WTC11 (cell line): Measurements from ENCODE around the gene C4orf50.

ENCODE experiments used
- AFF4 ChIP-seq: sonication (generic); formaldehyde crosslinking; IDR thresholded peaks from 2 replicates; pipeline ENCODE4 v1.8.1; 2023; ENCODE audit warnings: mild to moderate bottlenecking, missing genetic modification reagents, borderline replicate concordance
- ATF1 ChIP-seq: sonication (generic); formaldehyde crosslinking; IDR thresholded peaks from 2 replicates; pipeline ENCODE4 v1.8.1; 2023; ENCODE audit warnings: mild to moderate bottlenecking, moderate library complexity, missing genetic modification reagents
- CREM ChIP-seq: sonication (generic); formaldehyde crosslinking; IDR thresholded peaks from 2 replicates; pipeline ENCODE4 v1.8.1; 2022; ENCODE audit warnings: mild to moderate bottlenecking, missing genetic modification reagents, moderate library complexity
- IRF2 ChIP-seq: sonication (generic); formaldehyde crosslinking; IDR thresholded peaks from 2 replicates; pipeline ENCODE4 v1.8.0; 2022; ENCODE audit warnings: low read depth, missing genetic modification reagents, borderline replicate concordance
- JUN ChIP-seq: sonication (generic); formaldehyde crosslinking; IDR thresholded peaks from 2 replicates; pipeline ENCODE4 v1.8.0; 2023; ENCODE audit warnings: mild to moderate bottlenecking, missing genetic modification reagents
- MAX ChIP-seq: sonication (generic); formaldehyde crosslinking; IDR thresholded peaks from 2 replicates; pipeline ENCODE4 v1.8.0; 2022; ENCODE audit warnings: mild to moderate bottlenecking, missing genetic modification reagents
- NFYB ChIP-seq: sonication (generic); formaldehyde crosslinking; conservative IDR thresholded peaks from 2 replicates; pipeline ENCODE4 v1.8.0; 2022; ENCODE audit warnings: low read depth, missing genetic modification reagents
- SMAD4 ChIP-seq: sonication (generic); formaldehyde crosslinking; IDR thresholded peaks from 2 replicates; pipeline ENCODE4 v1.8.0; 2022; ENCODE audit warnings: mild to moderate bottlenecking, missing genetic modification reagents
- TEAD4 ChIP-seq: sonication (generic); formaldehyde crosslinking; IDR thresholded peaks from 2 replicates; pipeline ENCODE4 v1.8.0; 2022; ENCODE audit warnings: mild to moderate bottlenecking, missing genetic modification reagents
- USF1 ChIP-seq: sonication (generic); formaldehyde crosslinking; IDR thresholded peaks from 2 replicates; pipeline ENCODE4 v1.8.0; 2022; ENCODE audit warnings: mild to moderate bottlenecking, missing genetic modification reagents
- USF2 ChIP-seq: sonication (generic); formaldehyde crosslinking; IDR thresholded peaks from 2 replicates; pipeline ENCODE4 v1.8.1; 2023; ENCODE audit warnings: mild to moderate bottlenecking, missing genetic modification reagents, moderate library complexity
- ZNF416 ChIP-seq: fragments of 250-450 bp; sonication (Bioruptor Pico); IDR thresholded peaks from 2 replicates; pipeline ENCODE4 v1.9.0; 2021; ENCODE audit warnings: mild to moderate bottlenecking, inconsistent platforms
- TF ChIP-seq, protein P1 (sequence below): fragments of 200-600 bp; IDR thresholded peaks from 2 replicates; pipeline ENCODE4 v1.8.0; 2022; ENCODE audit warnings: antibody characterized with exemption
- TF ChIP-seq, protein P2 (sequence below): sonication (generic); formaldehyde crosslinking; conservative IDR thresholded peaks from 2 replicates; pipeline ENCODE4 v1.8.1; 2022; ENCODE audit warnings: mild to moderate bottlenecking, missing genetic modification reagents

- TF ChIP-seq, protein P1, sequence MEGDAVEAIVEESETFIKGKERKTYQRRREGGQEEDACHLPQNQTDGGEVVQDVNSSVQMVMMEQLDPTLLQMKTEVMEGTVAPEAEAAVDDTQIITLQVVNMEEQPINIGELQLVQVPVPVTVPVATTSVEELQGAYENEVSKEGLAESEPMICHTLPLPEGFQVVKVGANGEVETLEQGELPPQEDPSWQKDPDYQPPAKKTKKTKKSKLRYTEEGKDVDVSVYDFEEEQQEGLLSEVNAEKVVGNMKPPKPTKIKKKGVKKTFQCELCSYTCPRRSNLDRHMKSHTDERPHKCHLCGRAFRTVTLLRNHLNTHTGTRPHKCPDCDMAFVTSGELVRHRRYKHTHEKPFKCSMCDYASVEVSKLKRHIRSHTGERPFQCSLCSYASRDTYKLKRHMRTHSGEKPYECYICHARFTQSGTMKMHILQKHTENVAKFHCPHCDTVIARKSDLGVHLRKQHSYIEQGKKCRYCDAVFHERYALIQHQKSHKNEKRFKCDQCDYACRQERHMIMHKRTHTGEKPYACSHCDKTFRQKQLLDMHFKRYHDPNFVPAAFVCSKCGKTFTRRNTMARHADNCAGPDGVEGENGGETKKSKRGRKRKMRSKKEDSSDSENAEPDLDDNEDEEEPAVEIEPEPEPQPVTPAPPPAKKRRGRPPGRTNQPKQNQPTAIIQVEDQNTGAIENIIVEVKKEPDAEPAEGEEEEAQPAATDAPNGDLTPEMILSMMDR: no peak
- TF ChIP-seq ZNF416 (no peak), CREM (CRISPR knock-in tag) (no peak), USF1 (CRISPR knock-in tag) (no peak), JUN (CRISPR knock-in tag) (no peak), IRF2 (CRISPR knock-in tag) (no peak), AFF4 (CRISPR knock-in tag) (no peak), SMAD4 (CRISPR knock-in tag) (no peak), NFYB (no peak), USF2 (no peak), MAX (CRISPR knock-in tag) (no peak), ATF1 (CRISPR knock-in tag) (no peak), TEAD4 (CRISPR knock-in tag) (no peak)
- TF ChIP-seq, protein P2, sequence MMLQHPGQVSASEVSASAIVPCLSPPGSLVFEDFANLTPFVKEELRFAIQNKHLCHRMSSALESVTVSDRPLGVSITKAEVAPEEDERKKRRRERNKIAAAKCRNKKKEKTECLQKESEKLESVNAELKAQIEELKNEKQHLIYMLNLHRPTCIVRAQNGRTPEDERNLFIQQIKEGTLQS: no peak
Measured at GRCh38 chr4:6064383-6064782, 46.2 kb upstream of the C4orf50 start.
